RWPE2 (cell line): ENCODE data around the gene LRRK1.

Experiments used
- ATAC-seq: fragments of 200-7000 bp; cut with Tn5 transposase; 3 replicates; pipeline ENCODE4 v1.9.1; 2021; ENCODE audit warnings: low read depth
- DNase-seq: peaks from one replicate; pipeline ENCODE4 v3.0.0-alpha.2; 2020; ENCODE audit warnings: low spot score
- H3K27ac ChIP-seq: fragments of 450-650 bp; 2 replicates; pipeline ENCODE4 v1.5.1; 2017; ENCODE audit warnings: mild to moderate bottlenecking; ENCODE audit not compliant: poor library complexity, severe bottlenecking
- H3K27me3 ChIP-seq: fragments of 250-450 bp; sonication (Bioruptor Pico); 2 replicates; pipeline ENCODE4 v1.5.1; 2021; ENCODE audit warnings: mild to moderate bottlenecking, moderate library complexity; ENCODE audit not compliant: insufficient read depth, poor library complexity, severe bottlenecking
- H3K36me3 ChIP-seq: fragments of 250-450 bp; sonication (Bioruptor Pico); 2 replicates; pipeline ENCODE4 v1.5.1; 2020; ENCODE audit warnings: low read depth, mild to moderate bottlenecking, moderate library complexity
- H3K4me1 ChIP-seq: fragments of 250-450 bp; sonication (Bioruptor Pico); 2 replicates; pipeline ENCODE4 v1.5.1; 2021; ENCODE audit warnings: mild to moderate bottlenecking, moderate library complexity; ENCODE audit not compliant: insufficient read depth, poor library complexity, severe bottlenecking
- H3K4me3 ChIP-seq: fragments of 250-450 bp; sonication (Bioruptor Pico); 2 replicates; pipeline ENCODE4 v1.5.1; 2021; ENCODE audit warnings: mild to moderate bottlenecking, moderate library complexity; ENCODE audit not compliant: severe bottlenecking
- H3K9me3 ChIP-seq: fragments of 250-450 bp; sonication (Bioruptor Pico); 2 replicates; pipeline ENCODE4 v1.5.1; 2021; ENCODE audit warnings: mild to moderate bottlenecking, moderate library complexity; ENCODE audit not compliant: severe bottlenecking
- CTCF ChIP-seq: fragments of 450-650 bp; IDR thresholded peaks from one replicate; pipeline ENCODE4 v1.5.1; 2017; ENCODE audit warnings: mild to moderate bottlenecking, moderate library complexity; ENCODE audit not compliant: poor library complexity, severe bottlenecking

LRRK1 gene

GRCh38 chr15:101043911-101044624, 124.9 kb downstream of the LRRK1 start:
- Histone ChIP-seq H3K36me3 (peaks cover 16% of the 10 kb centered on the region; the same call in 1 of the 2 replicates), H3K27me3 (no peaks in the 10 kb centered on the region), H3K4me3 (no peak overlapping the region), H3K9me3 (peaks cover 3% of the 10 kb centered on the region), H3K27ac (no peak overlapping the region), H3K4me1 (no peaks in the 10 kb centered on the region)
- ATAC-seq (no peak), DNase-seq (peak; percentile 45)
- TF ChIP-seq CTCF, result no peak

GRCh38 chr15:101044625-101045235, 125.6 kb downstream of the LRRK1 start:
- H3K27ac ChIP-seq, result no peak overlapping the region
- ATAC-seq, result no peak; the same call in 2 of the 3 replicates
- TF ChIP-seq CTCF, result no peak

GRCh38 chr15:101045236-101045646, 126.1 kb downstream of the LRRK1 start:
- Histone ChIP-seq H3K36me3 (peaks cover 6% of the 10 kb centered on the region; the same call in 1 of the 2 replicates), H3K27ac (no peak overlapping the region), H3K27me3 (no peaks in the 10 kb centered on the region), H3K9me3 (peaks cover 3% of the 10 kb centered on the region), H3K4me3 (no peak overlapping the region), H3K4me1 (no peaks in the 10 kb centered on the region)
- ATAC-seq (no peak), DNase-seq (peak; percentile 58)
- no peak for TF ChIP-seq CTCF

More at GRCh38 chr15:101044625-101045235, 125.6 kb downstream of the LRRK1 start:
- H3K27me3 ChIP-seq, result no peaks in the 10 kb centered on the region
- peaks cover 11% of the 10 kb centered on the region; the same call in 1 of the 2 replicates for H3K36me3 ChIP-seq
- peaks cover 3% of the 10 kb centered on the region for H3K9me3 ChIP-seq
- no peaks in the 10 kb centered on the region for H3K4me1 ChIP-seq
- peak; percentile 29 for DNase-seq
- no peak overlapping the region for H3K4me3 ChIP-seq

- no peak overlapping the region for H3K4me3 ChIP-seq
- TF ChIP-seq CTCF, result no peak
- no peak overlapping the region for H3K27ac ChIP-seq
- no peaks in the 10 kb centered on the region for H3K4me1 ChIP-seq
- no peaks in the 10 kb centered on the region for H3K27me3 ChIP-seq
- H3K36me3 ChIP-seq, result no peaks in the 10 kb centered on the region; the same call in 1 of the 2 replicates
- ATAC-seq (no peak), DNase-seq (peak; percentile 58)
- no peaks in the 10 kb centered on the region for H3K9me3 ChIP-seq
Observed at GRCh38 chr15:101045835-101046691, 126.9 kb downstream of the LRRK1 start.
